Measurements from ENCODE around the gene HEATR5A.
"Not testable (repeated sequence)": the region's sequence is repeated elsewhere in the genome, so short reads cannot be mapped to it uniquely, and the experiment has no call there.

The HEATR5A gene

DNA sequence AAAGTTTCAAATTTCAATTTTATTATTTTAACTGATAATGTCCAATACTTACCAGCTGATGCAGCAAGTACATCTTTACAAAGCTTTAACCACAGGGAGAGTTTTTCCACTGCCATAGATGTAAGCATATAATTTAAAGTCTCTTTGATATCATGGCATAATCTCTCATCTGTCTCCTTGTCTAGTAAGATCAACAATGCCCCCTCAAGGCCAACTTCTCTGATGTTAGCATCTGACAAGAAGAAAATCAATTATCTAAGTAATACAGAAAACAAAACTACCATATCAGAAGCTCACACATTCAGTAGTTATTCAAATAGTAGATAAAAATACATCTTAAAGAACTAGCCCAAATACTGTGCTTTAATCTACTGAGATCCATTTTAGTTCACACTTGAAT is 94.2 kb downstream of the HEATR5A start:
- no peak for DNase-seq (ENCODE audit: low spot score)

GRCh38 chr14:31323419-31323818 is 96.9 kb downstream of the HEATR5A start:
- DNase-seq (ENCODE audit: low spot score): no peak

GRCh38 chr14:31320922-31321766 is 99.2 kb downstream of the HEATR5A start:
- DNase-seq (ENCODE audit: low spot score): no peak

GRCh38 chr14:31320216-31320615 is 100.1 kb downstream of the HEATR5A start:
- DNase-seq (ENCODE audit: low spot score): no peak

- DNase-seq (ENCODE audit: low spot score): no peak
Observed at GRCh38 chr14:31319701-31320100, 100.6 kb downstream of the HEATR5A start.

DNA sequence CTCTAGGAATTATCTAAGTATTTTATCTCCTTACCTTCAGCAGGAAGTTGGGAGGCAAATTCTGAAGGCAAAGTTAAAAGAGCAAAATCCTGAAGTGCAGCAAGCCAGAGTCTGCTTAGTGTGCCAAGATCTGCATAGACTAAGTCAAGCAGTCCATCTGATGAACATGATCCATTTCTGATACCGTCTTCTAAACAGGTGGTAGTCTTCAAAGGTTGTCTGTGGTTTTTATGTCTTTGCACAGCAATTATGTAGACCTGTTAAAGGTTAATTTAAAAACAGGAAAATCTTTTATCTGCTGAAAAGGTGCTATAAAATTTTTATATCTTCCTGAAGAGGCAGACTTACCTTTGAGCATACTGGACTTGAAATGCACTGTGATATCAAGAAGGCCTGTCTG is 107.4 kb downstream of the HEATR5A start:
- no peak for DNase-seq (ENCODE audit: low spot score)

DNA sequence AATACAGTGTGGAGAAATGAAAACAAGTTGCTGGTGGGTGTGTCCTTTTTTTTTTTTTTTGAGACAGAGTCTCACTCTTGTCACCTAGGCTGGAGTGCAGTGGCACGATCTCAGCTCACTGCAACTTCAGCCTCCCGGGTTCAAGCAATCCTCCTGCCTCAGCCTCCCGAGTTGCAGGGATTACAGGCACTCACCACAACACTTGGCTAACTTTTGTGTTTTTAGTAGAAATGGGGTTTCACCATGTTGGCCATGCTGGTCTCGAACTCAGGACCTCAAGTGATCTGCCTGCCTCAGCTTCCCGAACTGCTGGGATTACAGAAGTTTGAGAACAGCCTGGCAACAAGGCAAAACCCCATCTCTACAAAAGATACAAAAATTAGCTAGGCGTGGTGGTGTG is 108.0 kb downstream of the HEATR5A start:
- DNase-seq (ENCODE audit: low spot score): not testable (repeated sequence)

GRCh38 chr14:31307618-31308017 is 112.7 kb downstream of the HEATR5A start:
- no peak for DNase-seq (ENCODE audit: low spot score)

GRCh38 chr14:31307198-31307597 is 113.2 kb downstream of the HEATR5A start:
- DNase-seq (ENCODE audit: low spot score): no peak

DNA sequence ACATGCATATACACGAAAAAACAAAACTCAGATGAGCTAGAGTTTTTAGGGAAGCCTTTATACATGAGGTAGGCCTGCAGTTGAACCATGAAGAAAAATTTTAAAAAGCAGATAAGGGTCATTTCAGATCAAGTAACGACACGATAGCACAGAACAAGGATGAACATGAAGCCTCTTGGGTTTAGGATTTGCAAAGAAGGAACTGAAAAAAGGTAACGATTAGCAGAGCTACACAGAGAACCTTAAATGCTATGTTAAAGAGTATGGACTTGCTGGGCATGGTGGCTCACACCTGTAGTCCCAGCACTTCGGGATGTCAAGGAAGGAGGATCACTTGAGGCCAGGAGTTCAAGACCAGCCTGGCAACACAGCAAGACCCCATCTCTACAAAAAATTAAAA is 116.7 kb downstream of the HEATR5A start:
- DNase-seq (ENCODE audit: low spot score): no peak

DNA sequence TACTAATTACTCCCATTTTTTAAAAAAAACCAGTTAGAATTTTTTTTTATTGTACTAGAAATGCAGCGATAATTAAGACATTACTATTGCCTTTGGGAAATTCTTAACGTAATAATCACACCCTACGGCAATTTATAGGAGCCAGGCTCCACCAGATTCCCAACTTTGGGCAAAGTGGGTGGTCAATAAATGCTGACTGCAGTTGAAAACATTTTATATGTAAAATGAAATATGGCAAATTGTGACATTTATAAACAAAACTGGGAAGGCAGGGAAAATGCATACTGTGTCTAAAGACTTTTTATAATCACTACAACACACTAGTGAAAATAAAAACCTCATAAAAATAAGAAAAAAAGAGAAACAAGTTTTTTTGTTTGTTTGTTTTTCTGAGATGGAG is 119.5 kb downstream of the HEATR5A start:
- DNase-seq (ENCODE audit: low spot score): no peak

DNA sequence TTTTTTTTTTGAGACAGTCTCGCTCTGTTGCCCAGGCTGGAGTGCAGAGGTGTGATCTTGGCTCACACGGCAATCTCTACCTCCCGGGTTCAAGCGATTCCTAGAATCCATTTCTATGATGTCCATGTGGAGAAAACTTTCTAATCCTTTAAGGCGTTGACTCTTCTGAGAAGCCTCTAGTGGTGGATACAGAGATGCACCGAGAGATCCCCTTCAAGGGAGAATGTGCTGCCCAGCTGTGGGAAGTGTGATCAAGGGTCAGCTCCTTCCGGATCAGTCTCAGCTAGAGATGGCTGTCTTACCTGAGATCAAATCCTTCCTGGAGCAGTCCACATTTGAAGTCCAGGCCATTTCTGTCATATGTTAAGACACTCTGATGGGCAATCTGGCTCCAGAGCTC is 120.1 kb downstream of the HEATR5A start:
- no peak for DNase-seq (ENCODE audit: low spot score)

- DNase-seq (ENCODE audit: low spot score): no peak
Observed at GRCh38 chr14:31297701-31298344, 122.5 kb downstream of the HEATR5A start.

- no peak for DNase-seq (ENCODE audit: low spot score)
Observed at GRCh38 chr14:31297112-31297511, 123.2 kb downstream of the HEATR5A start.

DNA sequence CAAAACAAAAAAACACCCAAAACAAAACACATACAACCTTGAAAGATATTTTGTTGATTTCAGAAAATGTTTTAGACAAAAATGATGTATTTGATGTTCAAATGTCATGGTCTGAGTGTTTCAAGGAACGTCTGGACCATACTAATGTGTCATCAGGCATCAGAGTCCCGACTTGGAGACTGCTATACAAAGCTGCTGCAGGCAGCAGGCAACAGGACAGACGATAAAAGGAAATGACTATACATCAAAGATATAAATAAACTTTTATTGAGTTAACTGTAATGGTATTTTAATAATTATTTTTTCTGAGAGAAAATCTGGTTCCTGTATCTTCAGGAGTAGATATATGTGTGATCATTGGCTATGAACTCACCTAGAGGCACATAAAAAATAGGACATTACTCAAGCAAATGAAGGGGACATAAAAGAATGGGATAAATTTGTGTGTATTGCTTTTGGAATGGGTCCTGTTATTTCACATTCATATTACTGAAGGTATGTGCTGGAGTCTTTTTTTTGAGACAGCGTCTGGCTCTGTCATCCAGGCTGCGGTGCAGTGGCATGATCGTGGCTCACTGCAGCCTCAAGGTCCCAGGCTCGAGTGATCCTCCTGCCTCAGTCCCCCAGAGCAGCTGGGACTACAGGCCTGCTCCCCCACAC is 125.5 kb downstream of the HEATR5A start:
- DNase-seq (ENCODE audit: low spot score): no peak

DNA sequence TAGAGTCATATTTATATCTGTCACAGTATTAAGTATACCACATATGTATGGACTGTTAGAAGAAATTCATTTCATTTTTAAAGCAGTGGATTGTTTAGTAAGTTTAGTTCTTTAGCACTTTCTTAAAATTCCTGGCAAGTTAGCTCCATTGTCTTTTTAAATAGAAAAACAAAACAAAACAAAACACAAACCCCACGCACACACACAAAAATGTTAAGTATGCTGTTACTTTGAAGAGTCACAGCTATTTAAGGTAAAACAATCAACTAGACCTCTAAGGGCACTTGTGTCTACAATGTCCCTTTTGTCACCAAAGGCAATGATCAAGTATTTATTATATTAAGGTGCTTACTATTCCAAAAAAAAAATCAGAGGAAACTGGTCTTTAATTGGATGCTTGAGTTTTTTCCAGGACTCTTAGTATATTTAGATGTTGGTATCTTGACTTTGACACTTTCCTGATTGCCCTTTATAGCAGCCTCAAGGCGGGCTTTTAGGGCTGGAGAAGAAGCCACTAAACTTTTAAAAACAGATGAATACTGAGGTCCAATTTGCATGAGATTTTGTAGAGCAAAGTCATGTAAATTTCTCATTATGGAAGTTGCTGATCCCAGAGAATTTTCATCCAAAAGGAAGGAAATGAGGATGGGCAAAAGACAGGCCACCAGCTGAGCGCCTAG is 127.3 kb downstream of the HEATR5A start:
- no peak for DNase-seq (ENCODE audit: low spot score)

DNA sequence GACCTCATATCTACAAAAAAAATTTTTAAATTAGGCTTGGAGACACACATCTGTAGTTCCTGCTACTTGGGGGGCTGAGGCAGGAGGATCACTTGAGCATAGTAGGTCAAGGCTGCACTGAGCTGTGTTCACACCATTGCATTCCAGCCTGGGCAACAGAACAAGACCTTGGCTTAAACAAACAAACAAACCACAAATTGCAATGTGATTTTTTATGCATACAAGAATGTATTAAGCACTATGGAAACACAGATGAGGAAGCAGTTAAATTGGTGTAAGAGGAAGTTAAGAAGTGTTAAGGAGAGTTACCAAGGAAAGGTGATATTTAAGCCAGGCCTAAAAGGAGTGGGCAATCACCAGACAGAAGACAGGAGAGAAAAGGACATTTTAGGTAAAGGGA is 129.1 kb downstream of the HEATR5A start:
- no peak for DNase-seq (ENCODE audit: low spot score)

DNA sequence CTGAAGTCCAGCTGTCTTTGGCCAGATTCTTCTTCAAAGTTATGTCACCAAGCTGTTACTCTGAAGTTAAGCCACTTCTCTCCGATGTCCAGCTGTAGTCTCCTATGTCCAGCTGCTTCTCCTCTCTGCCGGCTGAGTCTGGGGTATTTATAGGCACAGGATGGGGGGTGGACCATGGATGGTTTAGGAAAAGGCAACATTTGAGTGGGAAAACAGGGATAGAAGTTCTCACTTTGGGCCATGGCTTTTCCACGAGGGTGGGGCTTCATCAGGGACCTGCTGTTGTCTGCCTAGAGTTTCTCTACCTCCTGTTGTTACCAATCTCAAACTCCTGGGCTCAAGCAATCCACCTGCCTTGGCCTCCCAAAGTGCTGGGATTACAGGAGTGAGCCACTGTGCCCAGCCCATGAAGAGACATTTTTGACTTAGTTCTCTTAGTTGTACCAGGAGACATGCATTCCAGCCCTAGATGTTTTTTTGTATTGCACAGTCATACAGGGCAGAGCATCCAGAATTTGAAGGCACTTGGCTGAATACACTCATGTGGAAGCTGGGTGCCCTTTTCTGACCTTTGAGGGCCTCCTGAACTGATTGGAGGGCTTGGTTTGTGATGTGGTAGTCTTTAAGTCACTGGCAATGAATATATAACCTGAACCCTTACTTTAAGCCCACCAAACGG is 132.9 kb downstream of the HEATR5A start:
- DNase-seq (ENCODE audit: low spot score): no peak

DNA sequence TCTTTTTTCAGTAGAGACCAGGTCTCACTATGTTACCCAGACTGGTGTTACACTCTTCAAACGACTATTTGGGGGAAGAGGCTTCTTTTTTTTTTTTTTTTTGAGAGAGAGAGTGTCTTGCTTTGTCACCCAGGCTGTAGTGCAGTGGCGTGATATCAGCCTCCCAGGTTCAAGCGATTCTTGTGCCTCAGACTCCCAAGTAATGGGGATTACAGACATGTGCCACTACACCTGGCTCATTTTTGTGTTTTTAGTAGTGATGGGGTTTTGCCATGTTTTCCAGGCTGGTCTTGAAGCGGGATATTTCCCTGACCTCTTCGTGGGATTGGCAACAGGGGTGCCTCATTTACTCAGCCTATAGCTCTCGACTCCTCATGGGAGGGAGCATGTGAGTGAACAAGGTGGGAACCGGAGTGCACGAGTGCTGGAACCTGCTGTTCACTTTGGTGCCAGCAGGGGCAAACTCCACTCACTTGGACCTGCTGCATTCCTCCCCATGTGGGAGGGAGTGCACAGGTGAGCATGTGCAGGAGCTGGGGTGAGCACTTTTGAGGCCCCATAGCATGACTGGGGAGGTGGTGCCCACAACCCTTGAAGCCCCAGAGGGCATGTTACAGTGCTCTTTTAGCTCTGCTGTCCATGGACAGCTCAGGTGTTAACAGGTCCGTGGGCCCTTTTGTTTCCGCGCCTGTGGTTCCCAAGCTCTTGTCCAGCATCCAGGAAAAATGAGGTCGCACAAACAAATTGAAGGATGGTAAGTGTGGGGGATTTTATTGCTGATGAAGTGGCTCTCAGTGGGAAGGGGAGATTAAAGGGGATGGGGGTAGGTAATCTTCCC is 133.7 kb downstream of the HEATR5A start:
- DNase-seq (ENCODE audit: low spot score): peak; percentile 26

GRCh38 chr14:31283578-31284252 is 136.6 kb downstream of the HEATR5A start:
- DNase-seq (ENCODE audit: low spot score): no peak
